HG02571 (cell line): Measurements from ENCODE around the gene DDIAS.
"Not testable (repeated sequence)": the region's sequence is repeated elsewhere in the genome, so short reads cannot be mapped to it uniquely, and the experiment has no call there.

Experiments
- ATAC-seq: cut with Tn5 transposase; IDR thresholded peaks from one replicate; pipeline ENCODE4 v1.9.1; 2021; ENCODE audit warnings: mild to moderate bottlenecking, moderate library complexity; ENCODE audit not compliant: unreplicated experiment

Gene DDIAS

GRCh38 chr11:82901165-82901921 lies at the start of gene DDIAS:
Gene DDIAS, plus strand, starts transcription at chr11:82901736. Its CDS starts 13,003 bp downstream, at chr11:82914739.
- peak; percentile 59 for ATAC-seq

GRCh38 chr11:82854242-82854641 lies 47.3 kb upstream of the DDIAS start:
- no peak for ATAC-seq

GRCh38 chr11:82854916-82855315 lies 46.6 kb upstream of the DDIAS start:
- not testable (repeated sequence) for ATAC-seq

- no peak for ATAC-seq
Observed at GRCh38 chr11:82855616-82856015, 45.9 kb upstream of the DDIAS start.

GRCh38 chr11:82857145-82857544 lies 44.4 kb upstream of the DDIAS start:
- ATAC-seq: no peak

GRCh38 chr11:82858133-82858532 lies 43.4 kb upstream of the DDIAS start:
- no peak for ATAC-seq

- ATAC-seq: no peak
Observed at GRCh38 chr11:82858556-82859091, 42.9 kb upstream of the DDIAS start.

GRCh38 chr11:82859750-82860149 lies 41.8 kb upstream of the DDIAS start:
- ATAC-seq: no peak

GRCh38 chr11:82862379-82862778 lies 39.2 kb upstream of the DDIAS start:
- no peak for ATAC-seq

- no peak for ATAC-seq
Observed at GRCh38 chr11:82863209-82863608, 38.3 kb upstream of the DDIAS start.

GRCh38 chr11:82864268-82864667 lies 37.3 kb upstream of the DDIAS start:
- ATAC-seq: no peak

- ATAC-seq: no peak
Observed at GRCh38 chr11:82865841-82866240, 35.7 kb upstream of the DDIAS start.

- no peak for ATAC-seq
Observed at GRCh38 chr11:82867495-82868082, 33.9 kb upstream of the DDIAS start.

- no peak for ATAC-seq
Observed at GRCh38 chr11:82869657-82870056, 31.9 kb upstream of the DDIAS start.

GRCh38 chr11:82871646-82872045 lies 29.9 kb upstream of the DDIAS start:
- ATAC-seq: no peak

GRCh38 chr11:82872377-82873150 lies 29.0 kb upstream of the DDIAS start:
- no peak for ATAC-seq

- ATAC-seq: no peak
Observed at GRCh38 chr11:82873919-82874333, 27.6 kb upstream of the DDIAS start.

GRCh38 chr11:82874646-82875523 lies 26.7 kb upstream of the DDIAS start:
- no peak for ATAC-seq

- no peak for ATAC-seq
Observed at GRCh38 chr11:82883853-82884252, 17.7 kb upstream of the DDIAS start.

- ATAC-seq: no peak
Observed at GRCh38 chr11:82889133-82890001, 12.2 kb upstream of the DDIAS start.
